GM12878 (cell line): ENCODE measurements around the gene BMP8B.

Experiments used
- BHLHE40 ChIP-seq, 2 experiments: fragments of 450-650 bp in 1 of 2; IDR thresholded peaks; 2 replicates each; pipeline ENCODE4 v1.6.1; 2011 to 2017; ENCODE audit warnings: low read depth in 2 of 2, borderline replicate concordance in 1 of 2, improper control_type of control experiment in 1 of 2, low read length in 1 of 2, mild to moderate bottlenecking in 1 of 2
- CBX5 ChIP-seq: sonication (generic); IDR thresholded peaks from 2 replicates; pipeline ENCODE4 v1.6.1; 2016; ENCODE audit warnings: low read depth, moderate library complexity, mild to moderate bottlenecking, inconsistent platforms
- FOS ChIP-seq: IDR thresholded peaks from 3 replicates; pipeline ENCODE4 v1.6.1; 2011; ENCODE audit warnings: borderline replicate concordance; ENCODE audit not compliant: insufficient read length; ENCODE audit errors: extremely low read depth
- KAT2A ChIP-seq: conservative IDR thresholded peaks from 2 replicates; pipeline ENCODE4 v1.6.1; 2011; ENCODE audit warnings: low read depth, low read length; ENCODE audit not compliant: control insufficient read depth
- KDM1A ChIP-seq: fragments of 200-600 bp; sonication (generic); IDR thresholded peaks from 2 replicates; pipeline ENCODE4 v1.6.1; 2016; ENCODE audit warnings: borderline replicate concordance
- RAD21 ChIP-seq: IDR thresholded peaks from 2 replicates; pipeline ENCODE4 v1.6.1; 2011; ENCODE audit warnings: mild to moderate bottlenecking, low read depth, low read length, moderate library complexity; ENCODE audit not compliant: insufficient read depth
- SRF ChIP-seq, 2 experiments: IDR thresholded peaks; 2 replicates each; pipeline ENCODE4 v1.6.1; 2011; ENCODE audit warnings: low read depth in 2 of 2, low read length in 2 of 2, mild to moderate bottlenecking in 1 of 2, moderate library complexity in 1 of 2
- TCF12 ChIP-seq: IDR thresholded peaks from 2 replicates; pipeline ENCODE4 v1.6.1; 2011; ENCODE audit warnings: low read depth, mild to moderate bottlenecking, low read length
- ZNF24 ChIP-seq: fragments of 450-650 bp; IDR thresholded peaks from 2 replicates; pipeline ENCODE4 v1.6.1; 2017; ENCODE audit warnings: antibody characterized with exemption, mild to moderate bottlenecking
- TF ChIP-seq, protein P1 (sequence below): IDR thresholded peaks from 2 replicates; pipeline ENCODE4 v1.6.1; 2011; ENCODE audit warnings: low read depth, mild to moderate bottlenecking, low read length, moderate library complexity, borderline replicate concordance; ENCODE audit errors: extremely low read depth
- TF ChIP-seq, protein P2 (sequence below): fragments of 450-650 bp; IDR thresholded peaks from 2 replicates; pipeline ENCODE4 v1.6.1; 2016; ENCODE audit warnings: mild to moderate bottlenecking, moderate library complexity, borderline replicate concordance
- TF ChIP-seq, protein P3 (sequence below), 3 experiments: IDR thresholded peaks in 2 of 3; conservative IDR thresholded peaks in 1 of 3; 2 replicates each; pipeline ENCODE4 v1.5.1; 2011; ENCODE audit warnings: low read depth in 3 of 3, low read length in 3 of 3, mild to moderate bottlenecking in 3 of 3, control low read depth in 2 of 3, moderate library complexity in 2 of 3, inconsistent platforms in 1 of 3, mixed read lengths in 1 of 3; ENCODE audit not compliant: control insufficient read depth in 2 of 3, insufficient read depth in 1 of 3; ENCODE audit errors: extremely low read depth in 1 of 3
- TF ChIP-seq, protein P4 (sequence below): IDR thresholded peaks from 2 replicates; pipeline ENCODE4 v1.6.1; 2012; ENCODE audit warnings: low read length, inconsistent platforms
- TF ChIP-seq, protein P5 (sequence below): fragments of 450-650 bp; IDR thresholded peaks from 2 replicates; pipeline ENCODE4 v1.6.1; 2016; ENCODE audit warnings: mild to moderate bottlenecking

DNA sequence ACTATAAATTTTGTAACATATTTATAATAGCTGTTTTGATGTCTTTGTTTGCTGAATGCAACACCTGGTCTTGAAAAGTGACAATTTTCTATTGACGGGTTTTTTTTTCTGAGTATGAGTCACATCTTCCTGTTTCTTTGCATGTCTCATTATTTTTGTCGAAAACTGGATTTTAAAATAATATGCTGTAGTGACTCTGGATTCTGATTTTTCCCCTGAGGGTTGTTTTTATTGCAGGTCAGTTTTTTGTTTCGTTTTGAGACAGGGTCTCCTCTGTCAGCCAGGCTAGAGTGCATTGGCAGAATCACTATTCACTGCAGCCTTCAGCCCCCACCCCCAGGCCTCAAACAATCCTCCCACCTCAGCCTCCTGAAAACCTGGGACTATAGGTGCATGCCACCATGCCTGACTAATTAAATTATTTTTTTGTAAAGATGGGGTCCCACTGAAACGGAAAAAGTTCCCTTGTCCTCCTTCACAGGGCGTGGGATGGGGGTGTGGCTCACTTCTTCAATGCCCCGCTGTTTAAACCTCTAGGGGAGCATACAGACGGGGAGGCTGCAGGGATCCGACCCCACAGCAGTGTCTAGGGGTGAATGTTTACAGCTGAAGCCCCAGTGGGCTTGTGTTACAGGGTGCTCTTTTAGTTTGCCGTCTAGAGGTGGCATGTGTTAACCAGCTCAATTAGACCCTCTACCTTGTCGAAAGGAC, 61.3 kb downstream of the BMP8B start:
- TF ChIP-seq TCF12 (no peak), SRF (IDR thresholded peaks at IDR 0.05; ENCODE audit: low read depth in 2 of 2, low read length in 2 of 2) (no peak), ZNF24 (no peak), KAT2A (no peak), FOS (no peak), BHLHE40 (IDR thresholded peaks at IDR 0.05; ENCODE audit: borderline replicate concordance in 1 of 2, low read depth in 2 of 2, low read length in 1 of 2) (no peak), KDM1A (no peak), CBX5 (no peak), RAD21 (no peak)
- TF ChIP-seq, protein P1, sequence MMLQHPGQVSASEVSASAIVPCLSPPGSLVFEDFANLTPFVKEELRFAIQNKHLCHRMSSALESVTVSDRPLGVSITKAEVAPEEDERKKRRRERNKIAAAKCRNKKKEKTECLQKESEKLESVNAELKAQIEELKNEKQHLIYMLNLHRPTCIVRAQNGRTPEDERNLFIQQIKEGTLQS: no peak
- TF ChIP-seq, protein P2, sequence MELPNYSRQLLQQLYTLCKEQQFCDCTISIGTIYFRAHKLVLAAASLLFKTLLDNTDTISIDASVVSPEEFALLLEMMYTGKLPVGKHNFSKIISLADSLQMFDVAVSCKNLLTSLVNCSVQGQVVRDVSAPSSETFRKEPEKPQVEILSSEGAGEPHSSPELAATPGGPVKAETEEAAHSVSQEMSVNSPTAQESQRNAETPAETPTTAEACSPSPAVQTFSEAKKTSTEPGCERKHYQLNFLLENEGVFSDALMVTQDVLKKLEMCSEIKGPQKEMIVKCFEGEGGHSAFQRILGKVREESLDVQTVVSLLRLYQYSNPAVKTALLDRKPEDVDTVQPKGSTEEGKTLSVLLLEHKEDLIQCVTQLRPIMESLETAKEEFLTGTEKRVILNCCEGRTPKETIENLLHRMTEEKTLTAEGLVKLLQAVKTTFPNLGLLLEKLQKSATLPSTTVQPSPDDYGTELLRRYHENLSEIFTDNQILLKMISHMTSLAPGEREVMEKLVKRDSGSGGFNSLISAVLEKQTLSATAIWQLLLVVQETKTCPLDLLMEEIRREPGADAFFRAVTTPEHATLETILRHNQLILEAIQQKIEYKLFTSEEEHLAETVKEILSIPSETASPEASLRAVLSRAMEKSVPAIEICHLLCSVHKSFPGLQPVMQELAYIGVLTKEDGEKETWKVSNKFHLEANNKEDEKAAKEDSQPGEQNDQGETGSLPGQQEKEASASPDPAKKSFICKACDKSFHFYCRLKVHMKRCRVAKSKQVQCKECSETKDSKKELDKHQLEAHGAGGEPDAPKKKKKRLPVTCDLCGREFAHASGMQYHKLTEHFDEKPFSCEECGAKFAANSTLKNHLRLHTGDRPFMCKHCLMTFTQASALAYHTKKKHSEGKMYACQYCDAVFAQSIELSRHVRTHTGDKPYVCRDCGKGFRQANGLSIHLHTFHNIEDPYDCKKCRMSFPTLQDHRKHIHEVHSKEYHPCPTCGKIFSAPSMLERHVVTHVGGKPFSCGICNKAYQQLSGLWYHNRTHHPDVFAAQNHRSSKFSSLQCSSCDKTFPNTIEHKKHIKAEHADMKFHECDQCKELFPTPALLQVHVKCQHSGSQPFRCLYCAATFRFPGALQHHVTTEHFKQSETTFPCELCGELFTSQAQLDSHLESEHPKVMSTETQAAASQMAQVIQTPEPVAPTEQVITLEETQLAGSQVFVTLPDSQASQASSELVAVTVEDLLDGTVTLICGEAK: no peak
- TF ChIP-seq, protein P3, sequence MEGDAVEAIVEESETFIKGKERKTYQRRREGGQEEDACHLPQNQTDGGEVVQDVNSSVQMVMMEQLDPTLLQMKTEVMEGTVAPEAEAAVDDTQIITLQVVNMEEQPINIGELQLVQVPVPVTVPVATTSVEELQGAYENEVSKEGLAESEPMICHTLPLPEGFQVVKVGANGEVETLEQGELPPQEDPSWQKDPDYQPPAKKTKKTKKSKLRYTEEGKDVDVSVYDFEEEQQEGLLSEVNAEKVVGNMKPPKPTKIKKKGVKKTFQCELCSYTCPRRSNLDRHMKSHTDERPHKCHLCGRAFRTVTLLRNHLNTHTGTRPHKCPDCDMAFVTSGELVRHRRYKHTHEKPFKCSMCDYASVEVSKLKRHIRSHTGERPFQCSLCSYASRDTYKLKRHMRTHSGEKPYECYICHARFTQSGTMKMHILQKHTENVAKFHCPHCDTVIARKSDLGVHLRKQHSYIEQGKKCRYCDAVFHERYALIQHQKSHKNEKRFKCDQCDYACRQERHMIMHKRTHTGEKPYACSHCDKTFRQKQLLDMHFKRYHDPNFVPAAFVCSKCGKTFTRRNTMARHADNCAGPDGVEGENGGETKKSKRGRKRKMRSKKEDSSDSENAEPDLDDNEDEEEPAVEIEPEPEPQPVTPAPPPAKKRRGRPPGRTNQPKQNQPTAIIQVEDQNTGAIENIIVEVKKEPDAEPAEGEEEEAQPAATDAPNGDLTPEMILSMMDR (IDR thresholded peaks at IDR 0.05 in 2 of 3, conservative IDR thresholded peaks at IDR 0.05 in 1 of 3; ENCODE audit: control insufficient read depth in 2 of 3, extremely low read depth in 1 of 3, insufficient read depth in 1 of 3, low read depth in 3 of 3, low read length in 3 of 3): no peak
- TF ChIP-seq, protein P4, sequence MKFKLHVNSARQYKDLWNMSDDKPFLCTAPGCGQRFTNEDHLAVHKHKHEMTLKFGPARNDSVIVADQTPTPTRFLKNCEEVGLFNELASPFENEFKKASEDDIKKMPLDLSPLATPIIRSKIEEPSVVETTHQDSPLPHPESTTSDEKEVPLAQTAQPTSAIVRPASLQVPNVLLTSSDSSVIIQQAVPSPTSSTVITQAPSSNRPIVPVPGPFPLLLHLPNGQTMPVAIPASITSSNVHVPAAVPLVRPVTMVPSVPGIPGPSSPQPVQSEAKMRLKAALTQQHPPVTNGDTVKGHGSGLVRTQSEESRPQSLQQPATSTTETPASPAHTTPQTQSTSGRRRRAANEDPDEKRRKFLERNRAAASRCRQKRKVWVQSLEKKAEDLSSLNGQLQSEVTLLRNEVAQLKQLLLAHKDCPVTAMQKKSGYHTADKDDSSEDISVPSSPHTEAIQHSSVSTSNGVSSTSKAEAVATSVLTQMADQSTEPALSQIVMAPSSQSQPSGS: 0 out of 2 replicates have a peak, but pooled peaks have one; percentile 37
- TF ChIP-seq, protein P5, sequence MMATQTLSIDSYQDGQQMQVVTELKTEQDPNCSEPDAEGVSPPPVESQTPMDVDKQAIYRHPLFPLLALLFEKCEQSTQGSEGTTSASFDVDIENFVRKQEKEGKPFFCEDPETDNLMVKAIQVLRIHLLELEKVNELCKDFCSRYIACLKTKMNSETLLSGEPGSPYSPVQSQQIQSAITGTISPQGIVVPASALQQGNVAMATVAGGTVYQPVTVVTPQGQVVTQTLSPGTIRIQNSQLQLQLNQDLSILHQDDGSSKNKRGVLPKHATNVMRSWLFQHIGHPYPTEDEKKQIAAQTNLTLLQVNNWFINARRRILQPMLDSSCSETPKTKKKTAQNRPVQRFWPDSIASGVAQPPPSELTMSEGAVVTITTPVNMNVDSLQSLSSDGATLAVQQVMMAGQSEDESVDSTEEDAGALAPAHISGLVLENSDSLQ: 0 out of 2 replicates have a peak, but pooled peaks have one; percentile 15
